Measurements from ENCODE around the gene TRRAP.

DNA sequence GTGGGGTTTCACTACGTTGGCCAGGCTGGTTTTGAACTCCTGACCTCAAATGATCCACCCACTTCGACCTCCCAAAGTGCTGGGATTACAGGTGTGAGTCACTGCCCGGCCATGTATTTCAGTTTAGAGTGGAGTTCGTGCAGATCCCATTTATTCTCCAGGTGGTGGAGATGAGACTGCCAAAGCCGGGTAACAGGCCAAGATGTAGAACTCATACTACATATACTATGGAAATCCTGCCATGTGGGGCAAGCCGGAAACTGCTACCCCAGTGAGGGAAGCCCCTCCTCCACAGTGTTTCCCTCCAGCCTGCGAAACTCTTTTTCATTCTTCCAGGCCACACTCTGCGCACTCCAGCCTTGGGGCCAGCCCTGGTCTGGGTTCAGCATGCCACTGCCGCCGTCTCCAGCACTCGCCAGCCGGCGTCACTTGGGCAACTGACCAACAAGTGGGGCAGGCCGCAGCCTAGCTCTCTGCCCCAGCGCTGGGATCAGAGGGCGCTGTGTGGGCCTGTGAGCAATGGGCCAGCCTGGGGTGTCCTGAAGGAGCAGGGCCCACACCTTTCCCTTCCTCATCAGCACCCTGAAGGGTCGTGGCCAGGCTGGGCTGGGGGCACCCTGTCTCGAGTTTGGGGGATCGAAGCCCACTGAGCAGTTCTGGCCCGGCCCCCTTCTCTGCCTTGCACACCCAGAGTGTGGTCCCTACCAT lies 122.0 kb downstream of the TRRAP start:
- no peak for TF ChIP-seq CTCF (IDR thresholded peaks at IDR 0.05)
- TF ChIP-seq POLR2A (IDR thresholded peaks at IDR 0.05) = no peak
